DOHH2 (cell line): ENCODE results near the gene RASA3.

ENCODE experiments used
- CTCF ChIP-seq: fragments of 200-600 bp; sonication (generic); IDR thresholded peaks from one replicate; pipeline ENCODE4 v1.5.1; 2014; ENCODE audit warnings: antibody characterized with exemption, mild to moderate bottlenecking, low read depth, low read length; ENCODE audit not compliant: poor library complexity, severe bottlenecking
- EZH2phosphoT487 ChIP-seq: fragments of 200-600 bp; sonication (generic); IDR thresholded peaks from 2 replicates; pipeline ENCODE4 v1.6.1; 2017; ENCODE audit warnings: borderline replicate concordance, mild to moderate bottlenecking, antibody characterized with exemption, low read length, moderate library complexity, mixed read lengths

GRCh38 chr13:114059946-114060860 is 72.2 kb downstream of the RASA3 start:
- no peak for TF ChIP-seq CTCF
- TF ChIP-seq EZH2phosphoT487 = no peak
